Measurements from ENCODE around the gene EPHB2.

Gene EPHB2

DNA sequence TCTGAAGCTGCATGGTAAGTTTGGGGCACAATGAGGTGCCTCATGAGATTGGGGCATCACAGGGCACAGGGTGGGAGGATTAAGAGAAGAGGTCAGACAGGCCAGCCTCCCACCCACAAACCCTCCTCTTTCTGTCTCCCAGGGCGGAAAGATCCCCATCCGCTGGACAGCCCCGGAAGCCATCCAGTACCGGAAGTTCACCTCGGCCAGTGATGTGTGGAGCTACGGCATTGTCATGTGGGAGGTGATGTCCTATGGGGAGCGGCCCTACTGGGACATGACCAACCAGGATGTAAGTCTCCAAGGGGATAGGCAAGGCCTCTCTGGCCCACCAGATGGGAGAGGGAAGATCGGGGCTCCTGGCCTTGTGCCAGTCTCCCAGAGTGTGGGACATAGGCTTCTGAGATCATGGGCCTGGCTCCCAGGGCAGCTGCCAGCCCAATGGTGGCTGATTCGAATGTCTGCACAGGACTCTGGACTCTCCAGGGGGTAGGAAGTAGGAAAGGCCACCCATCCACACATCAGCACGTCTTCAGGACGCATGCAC lies 198.3 kb downstream of the EPHB2 start:
- no peak overlapping the region for H3K4me3 ChIP-seq (ENCODE audit: insufficient read depth in 1 of 2, low read depth in 1 of 2, low read length in 2 of 2)
- H2BK120ac ChIP-seq (ENCODE audit: low read depth, low read length): no peak overlapping the region
- H3K9me3 ChIP-seq (ENCODE audit: control insufficient read depth, low read length): no peaks in the 10 kb centered on the region
- no peaks in the 10 kb centered on the region for H3K4me1 ChIP-seq (ENCODE audit: control insufficient read depth, insufficient read depth, low read depth, low read length)
- 92% methylated on average over 11 of the region's 11 CpGs for WGBS
- no peak overlapping the region for H3K9ac ChIP-seq (ENCODE audit: low read length)
- no peak overlapping the region for H3K23ac ChIP-seq (ENCODE audit: low read length in 2 of 2)
- H4K8ac ChIP-seq (ENCODE audit: low read length): no peak overlapping the region
- H3K14ac ChIP-seq (ENCODE audit: low read length in 2 of 2): no peak overlapping the region
- no peak overlapping the region for H2AFZ ChIP-seq (ENCODE audit: low read depth, low read length)
- H2BK5ac ChIP-seq (ENCODE audit: low read depth, low read length, poor library complexity, severe bottlenecking): no peak overlapping the region
- H3K4me2 ChIP-seq (ENCODE audit: low read length, poor library complexity, severe bottlenecking): no peak overlapping the region
- no peak overlapping the region for H2BK15ac ChIP-seq (ENCODE audit: low read depth, poor library complexity, severe bottlenecking)
- H3K18ac ChIP-seq (ENCODE audit: low read depth in 1 of 2, low read length in 2 of 2): no peak overlapping the region
- no peak overlapping the region for H3K4ac ChIP-seq (ENCODE audit: low read depth in 1 of 2, low read length in 2 of 2)
- no peak for DNase-seq
- H3K27me3 ChIP-seq (ENCODE audit: control insufficient read depth in 1 of 2, insufficient read depth in 1 of 2, low read length in 2 of 2): peaks cover 0 to 22% of the 10 kb centered on the region in 2 experiments
- H2BK12ac ChIP-seq (ENCODE audit: low read length in 2 of 2): no peak overlapping the region
- H4K91ac ChIP-seq (ENCODE audit: low read length): no peak overlapping the region
- no peak overlapping the region for H3K27ac ChIP-seq (ENCODE audit: low read length, poor library complexity, severe bottlenecking)
- H2AK5ac ChIP-seq (ENCODE audit: low read length, severe bottlenecking): no peak overlapping the region
- no peaks in the 10 kb centered on the region for H3K79me1 ChIP-seq (replicated peaks; ENCODE audit: low read length, poor library complexity, severe bottlenecking)
- peaks cover 0 to 85% of the 10 kb centered on the region in 2 experiments for H3K36me3 ChIP-seq (ENCODE audit: control insufficient read depth in 1 of 2, insufficient read depth in 2 of 2, low read depth in 1 of 2, low read length in 2 of 2)

- 95% methylated on average over 10 of the region's 13 CpGs for WGBS
- H3K27ac ChIP-seq (ENCODE audit: low read length, poor library complexity, severe bottlenecking): no peak overlapping the region
- no peak overlapping the region for H2AFZ ChIP-seq (ENCODE audit: low read depth, low read length)
- no peak overlapping the region for H3K9ac ChIP-seq (ENCODE audit: low read length)
- no peak for DNase-seq
- H3K18ac ChIP-seq (ENCODE audit: low read depth in 1 of 2, low read length in 2 of 2): no peak overlapping the region
- H3K14ac ChIP-seq (ENCODE audit: low read length in 2 of 2): no peak overlapping the region
- H3K9me3 ChIP-seq (ENCODE audit: control insufficient read depth, low read length): no peaks in the 10 kb centered on the region
- H3K36me3 ChIP-seq (ENCODE audit: control insufficient read depth in 1 of 2, insufficient read depth in 2 of 2, low read depth in 1 of 2, low read length in 2 of 2): peaks cover 0 to 95% of the 10 kb centered on the region in 2 experiments
- H2BK5ac ChIP-seq (ENCODE audit: low read depth, low read length, poor library complexity, severe bottlenecking): no peak overlapping the region
- no peak overlapping the region for H3K4me3 ChIP-seq (ENCODE audit: insufficient read depth in 1 of 2, low read depth in 1 of 2, low read length in 2 of 2)
- no peak overlapping the region for H4K8ac ChIP-seq (ENCODE audit: low read length)
- no peak overlapping the region for H4K91ac ChIP-seq (ENCODE audit: low read length)
- no peak overlapping the region for H3K4ac ChIP-seq (ENCODE audit: low read depth in 1 of 2, low read length in 2 of 2)
- H3K4me2 ChIP-seq (ENCODE audit: low read length, poor library complexity, severe bottlenecking): no peak overlapping the region
- no peak overlapping the region for H2BK15ac ChIP-seq (ENCODE audit: low read depth, poor library complexity, severe bottlenecking)
- H3K79me1 ChIP-seq (replicated peaks; ENCODE audit: low read length, poor library complexity, severe bottlenecking): no peaks in the 10 kb centered on the region
- H2BK120ac ChIP-seq (ENCODE audit: low read depth, low read length): no peak overlapping the region
- H2AK5ac ChIP-seq (ENCODE audit: low read length, severe bottlenecking): no peak overlapping the region
- H3K27me3 ChIP-seq (ENCODE audit: control insufficient read depth in 1 of 2, insufficient read depth in 1 of 2, low read length in 2 of 2): peaks cover 0 to 33% of the 10 kb centered on the region in 2 experiments
- H3K4me1 ChIP-seq (ENCODE audit: control insufficient read depth, insufficient read depth, low read depth, low read length): no peaks in the 10 kb centered on the region
- H2BK12ac ChIP-seq (ENCODE audit: low read length in 2 of 2): no peak overlapping the region
- no peak overlapping the region for H3K23ac ChIP-seq (ENCODE audit: low read length in 2 of 2)
Observed at GRCh38 chr1:22910286-22910685, 199.6 kb downstream of the EPHB2 start.

DNA sequence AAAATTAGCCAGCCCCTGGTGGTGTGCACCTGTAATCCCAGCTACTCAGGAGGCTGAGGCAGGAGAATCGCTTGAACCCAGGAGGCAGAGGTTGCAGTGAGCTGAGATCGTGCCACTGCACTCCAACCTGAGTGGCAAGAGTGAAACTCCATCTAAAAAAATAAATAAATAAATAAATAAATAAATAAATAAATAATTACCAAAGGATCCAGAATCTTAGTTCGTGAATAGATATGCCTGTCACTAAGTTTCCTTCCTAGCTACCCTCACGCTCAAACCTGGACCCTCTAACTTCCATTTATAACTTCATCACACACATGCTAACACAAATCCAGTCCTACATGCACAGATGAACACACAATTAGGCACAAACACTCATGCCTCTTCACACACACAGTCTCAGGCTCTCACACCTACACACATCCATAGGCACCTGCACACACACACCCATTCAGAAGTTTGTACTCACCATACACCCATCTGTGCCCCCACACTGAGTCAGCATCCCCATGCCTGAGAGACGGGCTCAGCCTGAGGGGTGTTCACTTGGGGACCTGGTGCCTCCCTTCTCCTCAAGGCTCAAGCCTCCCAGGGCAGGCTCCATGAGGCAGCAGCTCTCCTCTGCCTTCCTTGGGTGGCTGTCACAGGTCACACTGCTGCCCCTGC lies 200.5 kb downstream of the EPHB2 start:
- peaks cover 0 to 96% of the 10 kb centered on the region in 2 experiments for H3K36me3 ChIP-seq (ENCODE audit: control insufficient read depth in 1 of 2, insufficient read depth in 2 of 2, low read depth in 1 of 2, low read length in 2 of 2)
- no peak overlapping the region for H3K9ac ChIP-seq (ENCODE audit: low read length)
- WGBS: 96% methylated on average over 3 of the region's 5 CpGs
- H3K4me3 ChIP-seq (ENCODE audit: insufficient read depth in 1 of 2, low read depth in 1 of 2, low read length in 2 of 2): no peak overlapping the region
- no peak overlapping the region for H2AFZ ChIP-seq (ENCODE audit: low read depth, low read length)
- no peak overlapping the region for H3K14ac ChIP-seq (ENCODE audit: low read length in 2 of 2)
- H2BK120ac ChIP-seq (ENCODE audit: low read depth, low read length): no peak overlapping the region
- H3K23ac ChIP-seq (ENCODE audit: low read length in 2 of 2): no peak overlapping the region
- H3K9me3 ChIP-seq (ENCODE audit: control insufficient read depth, low read length): no peaks in the 10 kb centered on the region
- no peak overlapping the region for H3K4me2 ChIP-seq (ENCODE audit: low read length, poor library complexity, severe bottlenecking)
- no peak overlapping the region for H4K91ac ChIP-seq (ENCODE audit: low read length)
- no peak overlapping the region for H2AK5ac ChIP-seq (ENCODE audit: low read length, severe bottlenecking)
- no peak overlapping the region for H2BK5ac ChIP-seq (ENCODE audit: low read depth, low read length, poor library complexity, severe bottlenecking)
- no peak overlapping the region for H3K18ac ChIP-seq (ENCODE audit: low read depth in 1 of 2, low read length in 2 of 2)
- H4K8ac ChIP-seq (ENCODE audit: low read length): no peak overlapping the region
- no peak overlapping the region for H3K27ac ChIP-seq (ENCODE audit: low read length, poor library complexity, severe bottlenecking)
- no peak overlapping the region for H2BK12ac ChIP-seq (ENCODE audit: low read length in 2 of 2)
- no peak overlapping the region for H3K4ac ChIP-seq (ENCODE audit: low read depth in 1 of 2, low read length in 2 of 2)
- no peak overlapping the region for H2BK15ac ChIP-seq (ENCODE audit: low read depth, poor library complexity, severe bottlenecking)
- peaks cover 2% of the 10 kb centered on the region for H3K4me1 ChIP-seq (ENCODE audit: control insufficient read depth, insufficient read depth, low read depth, low read length)
- H3K79me1 ChIP-seq (replicated peaks; ENCODE audit: low read length, poor library complexity, severe bottlenecking): no peaks in the 10 kb centered on the region
- peaks cover 0 to 41% of the 10 kb centered on the region in 2 experiments for H3K27me3 ChIP-seq (ENCODE audit: control insufficient read depth in 1 of 2, insufficient read depth in 1 of 2, low read length in 2 of 2)
- DNase-seq: no peak

DNA sequence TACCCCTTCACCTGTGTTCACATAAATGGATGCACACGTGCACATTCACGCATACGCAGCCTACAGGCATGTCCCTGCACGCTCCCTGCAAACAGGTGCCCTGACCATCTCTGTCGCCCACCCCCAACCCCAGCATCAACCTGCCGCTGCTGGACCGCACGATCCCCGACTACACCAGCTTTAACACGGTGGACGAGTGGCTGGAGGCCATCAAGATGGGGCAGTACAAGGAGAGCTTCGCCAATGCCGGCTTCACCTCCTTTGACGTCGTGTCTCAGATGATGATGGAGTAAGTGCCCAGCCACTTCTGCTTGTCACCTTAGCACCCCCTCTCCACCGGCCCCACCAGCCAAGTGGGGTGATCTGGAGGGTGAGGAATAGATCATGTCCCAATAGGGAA lies 201.7 kb downstream of the EPHB2 start:
- Histone ChIP-seq H3K36me3 (ENCODE audit: control insufficient read depth in 1 of 2, insufficient read depth in 2 of 2, low read depth in 1 of 2, low read length in 2 of 2) (peaks cover 0 to 93% of the 10 kb centered on the region in 2 experiments), H3K4me1 (ENCODE audit: control insufficient read depth, insufficient read depth, low read depth, low read length) (peaks cover 8% of the 10 kb centered on the region), H2AFZ (ENCODE audit: low read depth, low read length) (no peak overlapping the region), H3K27me3 (ENCODE audit: control insufficient read depth in 1 of 2, insufficient read depth in 1 of 2, low read length in 2 of 2) (peaks cover 0 to 49% of the 10 kb centered on the region in 2 experiments), H4K91ac (ENCODE audit: low read length) (no peak overlapping the region), H3K79me1 (replicated peaks; ENCODE audit: low read length, poor library complexity, severe bottlenecking) (no peaks in the 10 kb centered on the region), H3K14ac (ENCODE audit: low read length in 2 of 2) (no peak overlapping the region), H2BK120ac (ENCODE audit: low read depth, low read length) (no peak overlapping the region), H3K4me2 (ENCODE audit: low read length, poor library complexity, severe bottlenecking) (no peak overlapping the region), H3K4me3 (ENCODE audit: insufficient read depth in 1 of 2, low read depth in 1 of 2, low read length in 2 of 2) (no peak overlapping the region), H3K27ac (ENCODE audit: low read length, poor library complexity, severe bottlenecking) (no peak overlapping the region), H3K9me3 (ENCODE audit: control insufficient read depth, low read length) (no peaks in the 10 kb centered on the region), H2BK15ac (ENCODE audit: low read depth, poor library complexity, severe bottlenecking) (no peak overlapping the region), H2BK12ac (ENCODE audit: low read length in 2 of 2) (no peak overlapping the region), H2AK5ac (ENCODE audit: low read length, severe bottlenecking) (no peak overlapping the region), H3K18ac (ENCODE audit: low read depth in 1 of 2, low read length in 2 of 2) (no peak overlapping the region), H3K9ac (ENCODE audit: low read length) (no peak overlapping the region), H3K23ac (ENCODE audit: low read length in 2 of 2) (no peak overlapping the region), H3K4ac (ENCODE audit: low read depth in 1 of 2, low read length in 2 of 2) (no peak overlapping the region), H2BK5ac (ENCODE audit: low read depth, low read length, poor library complexity, severe bottlenecking) (no peak overlapping the region), H4K8ac (ENCODE audit: low read length) (no peak overlapping the region)
- 94% methylated on average over 16 of the region's 16 CpGs for WGBS
- DNase-seq: no peak

Measured in mesenchymal stem cell (in vitro differentiated cells and primary cell).